Stomach smooth muscle (tissue), 2 donors: ENCODE data around the gene SLC11A1.

Source experiments
- H3K27ac ChIP-seq: one replicate; pipeline ENCODE4 v1.7.0; 2013; ENCODE audit warnings: mild to moderate bottlenecking, low read length, inconsistent platforms
- H3K27me3 ChIP-seq, 2 donors: one replicate each; pipeline ENCODE4 v1.7.0; 2013; ENCODE audit warnings: low read length in 2 of 2; ENCODE audit not compliant: insufficient read depth in 2 of 2, control insufficient read depth in 1 of 2
- H3K36me3 ChIP-seq, 2 donors: one replicate each; pipeline ENCODE4 v1.7.0; 2013; ENCODE audit warnings: low read length in 2 of 2; ENCODE audit not compliant: control insufficient read depth in 2 of 2, insufficient read depth in 2 of 2
- H3K4me1 ChIP-seq: one replicate; pipeline ENCODE4 v1.7.0; 2013; ENCODE audit warnings: low read length; ENCODE audit not compliant: control insufficient read depth, insufficient read depth
- H3K4me3 ChIP-seq, 2 donors: one replicate each; pipeline ENCODE4 v1.7.0; 2013; ENCODE audit warnings: low read length in 2 of 2
- H3K9ac ChIP-seq, 2 donors: one replicate each; pipeline ENCODE4 v1.7.0; 2013; ENCODE audit warnings: low read length in 2 of 2, mild to moderate bottlenecking in 1 of 2
- H3K9me3 ChIP-seq, 2 donors: one replicate each; pipeline ENCODE4 v1.7.0; 2013; ENCODE audit warnings: low read length in 2 of 2; ENCODE audit not compliant: control insufficient read depth in 2 of 2
- donor health status: healthy.
- donor health status: Pancreatic carcinoma.

SLC11A1 gene

GRCh38 chr2:218400167-218400929 lies 18.3 kb downstream of the SLC11A1 start:
- Histone ChIP-seq H3K9me3 (no peaks in the 10 kb centered on the region), H3K9ac (peak overlapping the region; percentile 84 to 86), H3K27me3 (no peaks in the 10 kb centered on the region), H3K27ac (peak overlapping the region; percentile 96), H3K4me3 (peak overlapping the region; percentile 59 to 82), H3K36me3 (peaks cover 16 to 21% of the 10 kb centered on the region in 2 donors), H3K4me1 (peaks cover 62% of the 10 kb centered on the region)

DNA sequence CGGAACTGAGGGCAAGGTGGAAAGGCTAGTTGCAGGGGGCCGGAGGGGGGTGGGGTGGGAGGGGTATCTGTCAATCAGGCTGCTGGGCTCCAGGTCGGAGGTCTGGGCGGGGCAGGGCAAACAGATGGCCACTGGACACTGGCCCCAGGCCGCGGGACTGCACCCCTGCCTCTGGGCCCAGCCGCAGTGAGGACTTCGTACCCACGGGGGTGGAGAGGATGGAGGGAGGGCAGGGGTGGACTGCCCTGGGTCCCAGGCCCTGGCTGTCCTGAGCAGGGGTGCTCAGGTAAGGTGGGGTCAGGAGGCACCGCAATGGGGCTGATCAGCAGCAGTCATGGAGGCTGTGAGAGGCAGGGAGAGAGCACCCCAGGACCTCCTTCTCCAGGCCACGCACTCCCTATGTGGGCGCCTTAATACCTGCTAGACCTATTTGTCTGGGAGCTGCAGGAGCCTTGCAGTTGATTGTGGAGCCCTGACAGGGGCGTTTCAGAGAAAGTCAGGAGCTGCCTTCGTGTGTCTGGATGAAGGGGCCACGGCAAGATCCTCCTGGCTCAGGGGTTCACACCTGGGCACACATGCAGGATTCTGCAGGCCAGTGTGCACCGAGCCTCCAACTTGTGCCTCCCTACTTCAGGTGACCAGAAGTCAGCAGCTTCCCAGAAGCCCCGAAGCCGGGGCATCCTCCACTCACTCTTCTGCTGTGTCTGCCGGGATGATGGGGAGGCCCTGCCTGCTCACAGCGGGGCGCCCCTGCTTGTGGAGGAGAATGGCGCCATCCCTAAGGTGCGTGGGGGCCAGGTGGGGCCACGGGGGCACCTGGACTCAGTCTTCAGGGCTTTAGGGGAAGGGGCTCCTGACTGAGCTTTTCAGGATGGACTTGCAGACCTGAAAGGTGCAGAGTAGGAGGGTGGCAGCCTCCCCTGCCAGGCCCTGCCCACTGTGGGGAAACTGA lies 19.1 kb downstream of the SLC11A1 start:
- Histone ChIP-seq H3K4me3 (peak overlapping the region; percentile 67 to 82), H3K4me1 (peaks cover 65% of the 10 kb centered on the region)

DNA sequence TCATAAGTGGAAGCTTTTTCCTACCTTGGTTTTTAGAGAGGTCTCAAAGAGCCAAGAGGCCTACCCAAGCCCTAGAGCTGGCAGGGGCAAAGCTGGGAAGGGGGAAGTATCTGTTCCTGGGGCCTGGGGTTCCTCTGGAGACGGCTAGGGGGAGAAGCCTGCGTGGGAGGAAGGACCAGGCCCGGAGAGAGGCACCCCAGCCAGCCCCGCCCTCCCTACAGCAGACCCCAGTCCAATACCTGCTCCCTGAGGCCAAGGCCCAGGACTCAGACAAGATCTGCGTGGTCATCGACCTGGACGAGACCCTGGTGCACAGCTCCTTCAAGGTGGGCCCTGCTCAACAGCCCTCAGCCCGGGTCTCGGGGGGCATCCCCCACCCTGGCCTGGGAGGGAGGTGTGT lies 19.8 kb downstream of the SLC11A1 start:
- H3K27me3 ChIP-seq: no peaks in the 10 kb centered on the region
- peak overlapping the region in 1 of 2 donors; percentile 82 for H3K4me3 ChIP-seq
- H3K4me1 ChIP-seq: peaks cover 64% of the 10 kb centered on the region
- peak overlapping the region; percentile 46 for H3K27ac ChIP-seq
- H3K9ac ChIP-seq: peak overlapping the region in 1 of 2 donors; percentile 22
- peaks cover 16 to 21% of the 10 kb centered on the region in 2 donors for H3K36me3 ChIP-seq
- no peaks in the 10 kb centered on the region for H3K9me3 ChIP-seq

More for the DNA sequence above, 19.1 kb downstream of the SLC11A1 start:
- Histone ChIP-seq H3K36me3 (peaks cover 16 to 21% of the 10 kb centered on the region in 2 donors), H3K27ac (peak overlapping the region; percentile 96), H3K27me3 (no peaks in the 10 kb centered on the region), H3K9ac (peak overlapping the region; percentile 69 to 86), H3K9me3 (no peaks in the 10 kb centered on the region)

DNA sequence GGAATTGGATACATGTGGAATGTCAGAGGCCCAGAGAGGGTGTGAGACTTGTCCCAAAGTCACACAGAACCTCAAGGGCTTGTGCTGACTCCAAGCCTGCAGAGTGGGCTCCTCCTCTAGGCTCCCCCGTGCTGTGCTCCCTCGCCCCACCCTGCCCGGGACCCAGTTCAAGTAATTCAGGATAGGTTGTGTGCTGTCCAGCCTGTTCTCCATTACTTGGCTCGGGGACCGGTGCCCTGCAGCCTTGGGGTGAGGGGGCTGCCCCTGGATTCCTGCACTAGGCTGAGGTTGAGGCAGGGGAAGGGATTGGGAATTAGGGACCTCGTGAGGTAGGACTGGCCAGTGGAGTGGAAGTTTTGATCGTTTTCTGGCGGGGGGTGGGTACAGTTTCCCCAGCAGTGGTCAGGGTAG lies 20.4 kb downstream of the SLC11A1 start:
- no peaks in the 10 kb centered on the region for H3K9me3 ChIP-seq
- H3K27me3 ChIP-seq: no peaks in the 10 kb centered on the region
- H3K9ac ChIP-seq: peak overlapping the region in 1 of 2 donors; percentile 22
- peaks cover 16 to 21% of the 10 kb centered on the region in 2 donors for H3K36me3 ChIP-seq
- H3K27ac ChIP-seq: peak overlapping the region; percentile 46
- peak overlapping the region in 1 of 2 donors; percentile 29 for H3K4me3 ChIP-seq
- peaks cover 64% of the 10 kb centered on the region for H3K4me1 ChIP-seq

GRCh38 chr2:218402911-218403411 lies 20.9 kb downstream of the SLC11A1 start:
- H3K4me3 ChIP-seq: no peak overlapping the region

DNA sequence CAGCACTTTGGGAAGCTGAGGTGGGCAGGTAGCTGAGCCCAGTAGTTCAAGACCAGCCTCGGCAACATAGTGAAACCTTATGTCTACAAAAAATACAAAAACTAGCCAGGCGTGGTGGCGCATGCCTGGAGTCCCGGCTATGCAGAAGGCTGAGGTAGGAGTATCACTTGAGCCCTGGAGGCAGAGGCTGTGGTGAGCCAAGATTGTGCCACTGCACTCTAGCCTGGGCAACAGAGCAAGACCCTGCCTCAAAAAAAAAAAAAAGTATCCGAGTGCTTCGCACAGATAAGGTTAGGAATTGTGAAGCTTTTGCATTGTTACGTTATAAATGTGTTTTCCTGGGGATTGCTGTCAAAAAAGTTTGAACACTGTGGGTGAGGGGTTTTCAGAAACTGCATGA lies 21.7 kb downstream of the SLC11A1 start:
- H3K9me3 ChIP-seq: no peaks in the 10 kb centered on the region
- no peak overlapping the region for H3K9ac ChIP-seq
- H3K36me3 ChIP-seq: peaks cover 16 to 21% of the 10 kb centered on the region in 2 donors
- no peak overlapping the region for H3K27ac ChIP-seq
- H3K4me3 ChIP-seq: no peak overlapping the region
- H3K4me1 ChIP-seq: peaks cover 59% of the 10 kb centered on the region
- H3K27me3 ChIP-seq: no peaks in the 10 kb centered on the region

More at GRCh38 chr2:218402911-218403411, 20.9 kb downstream of the SLC11A1 start:
- no peaks in the 10 kb centered on the region for H3K27me3 ChIP-seq
- H3K27ac ChIP-seq: no peak overlapping the region
- H3K36me3 ChIP-seq: peaks cover 16 to 21% of the 10 kb centered on the region in 2 donors
- no peak overlapping the region for H3K9ac ChIP-seq
- H3K4me1 ChIP-seq: peaks cover 64% of the 10 kb centered on the region
- no peaks in the 10 kb centered on the region for H3K9me3 ChIP-seq

GRCh38 chr2:218404351-218405085 lies 22.4 kb downstream of the SLC11A1 start:
- Histone ChIP-seq H3K4me1 (peaks cover 55% of the 10 kb centered on the region), H3K27me3 (no peaks in the 10 kb centered on the region), H3K27ac (peak overlapping the region; percentile 90), H3K9me3 (no peaks in the 10 kb centered on the region), H3K4me3 (no peak overlapping the region), H3K36me3 (peaks cover 16 to 21% of the 10 kb centered on the region in 2 donors), H3K9ac (no peak overlapping the region)

GRCh38 chr2:218405086-218405745 lies 23.1 kb downstream of the SLC11A1 start:
- Histone ChIP-seq H3K9ac (peak overlapping the region in 1 of 2 donors; percentile 74), H3K9me3 (no peaks in the 10 kb centered on the region), H3K27ac (peak overlapping the region; percentile 90), H3K27me3 (no peaks in the 10 kb centered on the region), H3K4me3 (peak overlapping the region in 1 of 2 donors; percentile 68), H3K36me3 (peaks cover 16 to 21% of the 10 kb centered on the region in 2 donors), H3K4me1 (peaks cover 55% of the 10 kb centered on the region)

DNA sequence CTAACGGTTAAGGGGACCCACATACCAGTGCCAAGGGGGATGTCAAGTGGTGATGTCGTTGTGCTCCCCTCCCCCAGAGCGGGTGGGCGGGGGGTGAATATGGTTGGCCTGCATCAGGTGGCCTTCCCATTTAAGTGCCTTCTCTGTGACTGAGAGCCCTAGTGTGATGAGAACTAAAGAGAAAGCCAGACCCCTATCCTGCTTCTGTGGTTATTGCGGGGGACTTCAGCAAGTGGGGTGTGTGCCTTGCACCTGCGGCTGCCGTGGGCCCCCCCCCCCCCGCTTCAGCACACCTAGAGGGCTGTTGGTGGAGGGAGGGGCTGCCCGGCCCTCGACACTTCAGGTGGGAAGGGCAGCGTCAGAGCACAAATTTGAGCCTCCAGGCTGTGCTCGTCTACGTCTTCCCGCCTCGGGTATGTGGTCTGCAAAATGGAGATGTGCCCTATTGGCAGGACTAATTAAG lies 23.7 kb downstream of the SLC11A1 start:
- H3K27me3 ChIP-seq: no peaks in the 10 kb centered on the region
- peak overlapping the region; percentile 53 to 68 for H3K4me3 ChIP-seq
- peaks cover 53% of the 10 kb centered on the region for H3K4me1 ChIP-seq
- H3K9ac ChIP-seq: peak overlapping the region; percentile 21 to 74
- H3K27ac ChIP-seq: peak overlapping the region; percentile 90
- peaks cover 16 to 21% of the 10 kb centered on the region in 2 donors for H3K36me3 ChIP-seq
- no peaks in the 10 kb centered on the region for H3K9me3 ChIP-seq
